HG03159 (cell line): ENCODE measurements around the gene WFIKKN2.

ENCODE experiments used
- ATAC-seq: cut with Tn5 transposase; IDR thresholded peaks from one replicate; pipeline ENCODE4 v1.9.1; 2021; ENCODE audit warnings: mild to moderate bottlenecking, moderate library complexity; ENCODE audit not compliant: unreplicated experiment

WFIKKN2 gene

GRCh38 chr17:50807675-50808074, 27.7 kb upstream of the WFIKKN2 start:
- no peak for ATAC-seq

- ATAC-seq = no peak
Measured at GRCh38 chr17:50808413-50808812, 27.0 kb upstream of the WFIKKN2 start.

GRCh38 chr17:50808888-50809287, 26.5 kb upstream of the WFIKKN2 start:
- ATAC-seq = no peak

GRCh38 chr17:50813583-50813982, 21.8 kb upstream of the WFIKKN2 start:
- ATAC-seq = no peak

GRCh38 chr17:50815400-50815799, 20.0 kb upstream of the WFIKKN2 start:
- no peak for ATAC-seq

- ATAC-seq = no peak
Measured at GRCh38 chr17:50816271-50816670, 19.1 kb upstream of the WFIKKN2 start.

GRCh38 chr17:50816771-50817751, 18.3 kb upstream of the WFIKKN2 start:
- no peak for ATAC-seq

GRCh38 chr17:50817838-50818237, 17.5 kb upstream of the WFIKKN2 start:
- ATAC-seq = no peak

- ATAC-seq = no peak
Measured at GRCh38 chr17:50818261-50818660, 17.1 kb upstream of the WFIKKN2 start.

GRCh38 chr17:50818921-50819657, 16.3 kb upstream of the WFIKKN2 start:
- ATAC-seq = no peak

GRCh38 chr17:50820651-50821050, 14.7 kb upstream of the WFIKKN2 start:
- ATAC-seq = no peak

GRCh38 chr17:50822550-50822949, 12.8 kb upstream of the WFIKKN2 start:
- no peak for ATAC-seq

GRCh38 chr17:50824429-50824828, 11.0 kb upstream of the WFIKKN2 start:
- ATAC-seq = no peak

GRCh38 chr17:50825188-50825587, 10.2 kb upstream of the WFIKKN2 start:
- ATAC-seq = no peak

GRCh38 chr17:50828508-50829170, 6.7 kb upstream of the WFIKKN2 start:
- ATAC-seq = peak; percentile 66

GRCh38 chr17:50829332-50829731, 6.1 kb upstream of the WFIKKN2 start:
- no peak for ATAC-seq

- ATAC-seq = no peak
Measured at GRCh38 chr17:50830352-50830751, 5.0 kb upstream of the WFIKKN2 start.

- ATAC-seq = no peak
Measured at GRCh38 chr17:50830994-50831393, 4.4 kb upstream of the WFIKKN2 start.

- no peak for ATAC-seq
Measured at GRCh38 chr17:50831471-50831928, 3.9 kb upstream of the WFIKKN2 start.

- no peak for ATAC-seq
Measured at GRCh38 chr17:50832267-50832863, 3.0 kb upstream of the WFIKKN2 start.

GRCh38 chr17:50832864-50833381, 2.5 kb upstream of the WFIKKN2 start:
- ATAC-seq = no peak
